GM12891 (cell line): ENCODE results near the gene USP17L15.
"Not testable (repeated sequence)": the region's sequence is repeated elsewhere in the genome, so short reads cannot be mapped to it uniquely, and the experiment has no call there.

Source experiments
- POLR2A ChIP-seq: IDR thresholded peaks from 2 replicates; pipeline ENCODE4 v1.6.1; 2011; ENCODE audit warnings: low read depth, low read length, control low read depth
- POLR2AphosphoS5 ChIP-seq: IDR thresholded peaks from 2 replicates; pipeline ENCODE4 v1.6.1; 2011; ENCODE audit warnings: low read depth, low read length, control low read depth
- TAF1 ChIP-seq: IDR thresholded peaks from 2 replicates; pipeline ENCODE4 v1.6.1; 2011; ENCODE audit warnings: low read depth, low read length, control low read depth

- TF ChIP-seq POLR2A, POLR2AphosphoS5, TAF1: not testable (repeated sequence)
Observed at GRCh38 chr4:9210357-9210756, 23.8 kb upstream of the USP17L15 start, which contains the start of gene USP17L10.
